AG10803 (cell line): ENCODE data around the gene ZNF32.

Experiments used
- DNase-seq: peaks from one replicate; pipeline ENCODE4 v3.0.0; 2010; ENCODE audit warnings: low read depth
- H3K4me3 ChIP-seq: 2 replicates; pipeline ENCODE4 v1.5.1; 2011; ENCODE audit warnings: mild to moderate bottlenecking, low read length, control low read depth
- CTCF ChIP-seq: conservative IDR thresholded peaks from 2 replicates; pipeline ENCODE4 v1.5.1; 2011; ENCODE audit warnings: mild to moderate bottlenecking, low read length, control low read depth, inconsistent platforms

Gene ZNF32

GRCh38 chr10:43598446-43598845 is 50.2 kb downstream of the ZNF32 start:
- peak; percentile 56 for DNase-seq
- TF ChIP-seq CTCF = no peak
- no peak overlapping the region for H3K4me3 ChIP-seq

GRCh38 chr10:43596546-43596945 is 52.1 kb downstream of the ZNF32 start:
- no peak overlapping the region for H3K4me3 ChIP-seq
- TF ChIP-seq CTCF = no peak
- DNase-seq = no peak

GRCh38 chr10:43595739-43596298 is 52.9 kb downstream of the ZNF32 start:
- H3K4me3 ChIP-seq = no peak overlapping the region
- TF ChIP-seq CTCF = no peak
- no peak for DNase-seq

GRCh38 chr10:43594944-43595589 is 53.6 kb downstream of the ZNF32 start:
- DNase-seq = peak; percentile 36
- no peak for TF ChIP-seq CTCF
- peak overlapping the region; percentile 47 for H3K4me3 ChIP-seq
